Fibroblast of skin of back (primary cell): ENCODE measurements around the gene HS3ST4.

ENCODE experiments used
- DNase-seq: peaks from one replicate; pipeline ENCODE4 v3.0.0-alpha.2; 2013

Gene HS3ST4

DNA sequence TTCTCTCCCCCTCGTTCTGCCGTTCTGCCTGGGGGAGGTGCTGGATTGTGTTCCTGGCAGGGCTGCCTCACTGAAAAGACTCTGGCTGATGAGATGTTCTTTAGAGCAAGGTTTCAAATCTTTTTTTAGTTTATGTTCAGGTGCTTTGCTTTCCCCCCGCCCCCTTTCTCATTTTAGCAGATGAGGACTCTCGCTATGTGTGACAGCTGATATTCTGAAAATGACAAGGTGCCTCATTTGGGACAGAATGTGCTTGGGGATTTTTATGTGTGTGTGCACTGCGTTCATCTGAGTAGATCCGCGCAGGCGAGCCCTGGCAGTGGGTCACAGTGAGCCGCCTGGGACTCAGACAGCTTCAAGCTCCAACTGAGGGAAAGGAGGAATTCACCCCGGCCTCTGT lies 205.9 kb downstream of the HS3ST4 start:
- DNase-seq = no peak

DNA sequence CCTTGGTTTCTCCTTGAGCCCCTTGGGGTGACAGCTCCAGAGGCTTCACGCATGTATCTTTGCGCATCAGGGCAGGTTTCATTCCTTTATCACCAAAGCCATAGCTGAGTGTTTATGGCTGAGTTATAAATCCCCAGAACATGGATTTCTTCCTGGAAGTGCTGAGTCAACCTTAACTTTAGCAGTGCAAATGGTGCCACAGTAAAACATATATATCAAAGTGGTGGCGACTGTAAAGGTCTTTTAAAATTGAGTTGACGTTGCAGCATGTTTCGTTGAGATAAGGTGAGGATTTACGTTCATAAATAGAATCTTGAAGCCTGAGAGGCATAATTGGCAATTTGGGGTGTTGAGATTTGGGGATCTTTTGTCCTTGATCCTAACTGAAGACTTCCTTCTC lies 214.1 kb downstream of the HS3ST4 start:
- DNase-seq = no peak

DNA sequence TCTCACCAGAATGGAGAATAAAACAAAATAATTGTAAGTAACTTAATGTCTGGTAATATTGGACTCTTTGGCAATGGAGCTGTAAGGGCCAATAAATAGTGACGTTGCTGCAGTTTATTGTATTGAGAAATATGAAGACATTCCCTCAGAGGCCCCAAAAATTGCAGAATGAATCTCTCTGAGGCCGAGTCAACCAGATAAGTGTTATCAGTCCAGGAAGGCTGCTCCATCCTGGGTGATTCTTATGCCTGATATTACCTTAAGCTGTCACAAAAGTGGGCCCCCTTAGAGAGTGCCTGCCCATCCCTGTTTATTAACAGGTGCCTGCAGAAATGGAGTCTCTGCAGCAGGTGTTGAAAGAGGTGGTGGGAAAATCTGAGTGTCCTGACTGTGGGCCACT lies 219.2 kb downstream of the HS3ST4 start:
- DNase-seq = no peak

DNA sequence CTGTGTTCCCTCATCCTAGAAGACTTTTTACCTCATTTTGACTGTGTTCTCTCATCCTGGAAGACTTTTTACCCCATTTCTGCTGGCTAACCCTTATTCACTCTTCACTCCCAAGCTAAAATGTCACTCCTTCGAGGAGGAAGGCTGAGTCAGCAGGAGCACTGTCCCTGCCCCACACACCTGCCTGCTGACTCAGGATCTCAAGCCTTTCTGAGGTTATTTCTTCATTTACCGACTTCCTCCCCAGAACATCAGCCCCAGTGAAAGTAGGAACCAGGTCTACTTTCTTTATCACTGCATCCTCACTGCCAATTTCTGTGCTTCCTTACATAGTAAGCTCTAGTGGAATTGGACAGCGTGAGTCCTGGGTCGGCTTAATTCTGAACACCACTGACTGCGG lies 220.6 kb downstream of the HS3ST4 start:
- no peak for DNase-seq

DNA sequence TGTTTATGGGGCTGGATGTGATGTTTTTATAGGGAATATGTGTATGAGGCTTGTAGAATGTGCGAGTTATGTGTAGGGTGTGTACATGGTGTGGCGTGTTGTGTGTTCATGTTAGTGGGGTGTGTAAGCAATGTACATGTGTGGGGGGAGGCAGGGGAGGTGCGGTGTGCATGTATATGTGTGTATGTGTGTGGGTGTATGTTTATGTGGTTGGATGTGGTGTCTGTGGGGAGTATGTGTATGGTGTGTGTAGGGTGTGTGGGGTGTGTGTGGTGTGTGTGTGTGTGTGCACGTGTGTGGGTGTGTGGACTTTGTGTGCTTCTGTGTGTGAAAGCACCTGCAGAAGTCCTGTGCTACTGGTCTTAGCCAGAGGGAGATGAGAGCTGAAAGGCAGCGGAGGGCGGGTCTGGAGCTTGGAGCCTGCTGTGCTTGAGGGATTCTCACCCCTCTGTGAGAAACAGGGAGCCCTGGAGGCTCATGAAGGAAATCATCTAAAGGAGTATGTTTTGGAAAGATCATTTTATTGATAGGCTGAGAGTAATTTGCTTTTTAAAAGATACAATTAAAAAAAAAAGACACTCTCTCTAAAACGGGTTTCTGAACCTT lies 222.7 kb downstream of the HS3ST4 start:
- DNase-seq = no peak

DNA sequence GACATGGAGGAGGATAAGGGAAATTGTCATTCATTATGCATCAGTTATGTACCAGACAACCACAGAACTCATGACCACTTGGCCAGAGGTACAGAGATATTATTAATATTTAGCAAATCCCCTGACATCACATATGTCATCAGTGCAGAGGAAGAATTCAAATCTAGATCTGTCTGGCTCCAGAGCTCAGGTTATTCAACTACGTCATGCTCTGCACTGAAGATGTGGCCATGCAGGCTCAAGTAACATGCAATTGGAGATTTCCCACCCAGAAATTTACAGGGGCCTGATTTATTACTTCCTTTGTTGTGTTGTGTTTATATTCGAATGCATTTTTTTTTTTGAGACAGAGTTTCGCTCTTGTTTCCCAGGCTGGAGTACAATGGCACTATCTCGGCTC lies 224.3 kb downstream of the HS3ST4 start:
- no peak for DNase-seq

DNA sequence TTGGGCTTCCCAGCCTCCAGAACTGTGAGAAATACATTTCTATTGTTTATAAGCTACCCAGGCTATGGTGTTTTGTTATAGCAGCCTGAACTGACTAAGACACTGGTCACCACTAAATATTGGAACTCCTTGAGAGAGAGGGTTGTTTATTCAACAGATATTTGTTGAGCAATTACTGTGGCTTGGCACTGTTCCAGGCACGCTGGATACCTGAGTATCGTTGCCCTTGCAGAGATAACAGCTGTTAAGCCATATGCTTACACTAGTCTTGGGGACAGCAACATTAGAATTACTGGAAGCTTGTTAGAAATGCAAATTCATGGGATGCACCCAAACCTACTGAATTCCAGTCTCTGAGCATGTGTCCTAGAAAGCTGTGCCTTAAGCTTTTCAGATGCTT lies 230.7 kb downstream of the HS3ST4 start:
- DNase-seq = no peak

DNA sequence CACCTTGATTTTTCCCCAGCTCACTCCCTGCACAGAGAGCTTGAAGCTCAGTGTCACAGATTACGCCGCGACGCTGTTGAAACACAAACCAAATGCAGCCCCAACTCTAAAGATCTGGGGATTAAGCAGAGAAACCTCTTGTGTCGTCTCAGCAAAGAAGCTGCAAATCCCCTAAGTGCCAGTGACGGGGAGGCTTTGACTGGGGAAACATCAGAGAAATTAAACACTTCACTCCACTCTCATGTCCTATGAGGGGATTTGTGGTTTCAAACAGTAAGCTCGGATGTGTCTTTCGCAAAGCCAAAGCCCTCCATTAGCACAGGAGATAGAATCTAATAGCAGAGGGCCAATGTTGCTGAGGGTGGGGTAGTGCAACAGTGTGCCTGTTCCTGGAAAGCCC lies 233.7 kb downstream of the HS3ST4 start:
- no peak for DNase-seq

DNA sequence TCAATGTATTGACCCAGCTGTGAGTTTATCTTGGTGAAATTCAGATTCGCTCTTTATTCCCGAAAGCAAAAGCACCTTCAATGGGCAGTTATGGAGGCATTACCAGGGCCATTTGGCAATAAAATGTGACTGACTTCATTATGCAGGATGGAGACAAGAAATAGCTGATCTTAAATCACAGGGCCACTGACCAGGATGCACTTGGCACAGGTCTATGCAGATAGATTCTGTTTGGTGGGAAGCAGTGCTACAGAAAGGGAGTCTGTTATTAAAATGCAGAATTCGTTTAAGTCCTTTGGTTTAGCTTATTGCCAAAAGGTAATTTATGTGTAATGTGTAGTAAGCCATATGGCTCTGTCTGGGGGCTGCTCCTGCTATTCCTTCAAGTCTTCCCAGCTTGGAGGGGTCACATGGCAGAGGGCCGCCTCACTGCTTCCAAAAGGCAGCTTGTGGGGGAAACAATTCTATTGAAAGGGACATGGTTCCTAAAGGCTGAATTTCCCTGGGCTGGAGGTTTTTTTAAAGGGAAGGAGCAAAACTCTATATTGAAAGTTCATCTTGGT lies 239.8 kb downstream of the HS3ST4 start:
- DNase-seq = no peak

DNA sequence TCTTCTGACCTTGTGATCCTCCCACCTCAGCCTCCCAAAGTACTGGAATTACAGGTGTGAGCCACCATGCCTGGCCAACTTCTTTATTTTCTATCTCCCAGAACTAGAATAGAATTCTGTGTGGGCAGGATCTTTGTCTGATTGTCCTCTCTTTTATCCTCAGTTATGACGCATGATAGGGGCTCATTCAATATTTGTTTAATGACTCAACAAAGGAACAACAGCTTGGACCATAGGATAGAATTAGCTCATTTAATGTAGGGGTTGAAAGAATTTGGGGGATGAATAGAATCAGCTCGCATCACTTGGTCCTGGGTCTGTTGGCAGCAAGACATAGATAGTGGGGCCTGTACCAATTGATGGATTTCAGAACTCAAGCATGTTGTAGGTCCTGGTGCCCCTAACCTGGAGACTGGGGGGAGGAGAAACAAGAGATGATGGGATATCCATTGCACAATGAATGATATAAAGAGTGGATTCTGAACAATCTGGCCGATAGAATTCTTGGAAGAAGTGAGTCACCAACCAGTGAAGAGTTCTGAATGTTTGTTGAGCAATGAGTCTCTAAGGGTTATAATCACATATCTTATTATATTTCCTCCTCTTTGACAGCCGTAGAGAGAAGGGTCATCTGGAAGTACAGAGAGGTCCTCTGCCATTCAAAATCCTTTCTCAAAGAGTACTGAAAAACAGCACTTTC lies 250.2 kb downstream of the HS3ST4 start:
- DNase-seq = no peak

DNA sequence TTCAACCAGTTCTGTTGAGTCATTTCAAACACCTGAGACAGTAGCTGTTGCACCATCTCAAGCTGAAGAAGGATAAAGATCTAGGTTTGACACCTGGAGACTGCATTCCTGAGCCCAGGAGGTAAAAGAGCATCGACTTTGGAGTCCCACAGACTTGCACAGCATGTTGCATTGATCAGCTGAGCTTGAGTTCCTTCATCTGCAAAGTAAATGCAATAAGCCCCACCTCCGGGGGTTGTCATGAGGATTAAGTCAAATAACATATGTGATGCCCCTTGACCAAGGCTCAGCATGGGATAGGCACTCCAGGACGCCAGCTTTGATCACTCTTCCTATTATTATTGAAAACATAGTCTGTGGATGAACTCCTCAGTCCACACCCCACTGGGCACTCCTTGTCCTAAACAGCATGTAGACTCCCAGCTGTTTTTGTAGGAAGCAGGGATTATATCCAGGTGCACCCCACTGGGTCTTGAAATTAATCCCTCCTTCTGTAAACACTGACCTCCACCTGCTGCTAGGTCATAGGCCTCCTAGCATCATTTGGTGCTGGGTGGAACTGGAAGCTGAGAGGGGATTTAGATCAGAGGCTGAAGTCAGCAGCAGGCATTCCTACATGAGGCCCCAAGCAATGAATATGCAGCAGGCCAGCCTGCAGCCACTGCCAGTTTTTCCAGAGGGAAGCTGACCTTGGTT lies 259.0 kb downstream of the HS3ST4 start:
- no peak for DNase-seq

DNA sequence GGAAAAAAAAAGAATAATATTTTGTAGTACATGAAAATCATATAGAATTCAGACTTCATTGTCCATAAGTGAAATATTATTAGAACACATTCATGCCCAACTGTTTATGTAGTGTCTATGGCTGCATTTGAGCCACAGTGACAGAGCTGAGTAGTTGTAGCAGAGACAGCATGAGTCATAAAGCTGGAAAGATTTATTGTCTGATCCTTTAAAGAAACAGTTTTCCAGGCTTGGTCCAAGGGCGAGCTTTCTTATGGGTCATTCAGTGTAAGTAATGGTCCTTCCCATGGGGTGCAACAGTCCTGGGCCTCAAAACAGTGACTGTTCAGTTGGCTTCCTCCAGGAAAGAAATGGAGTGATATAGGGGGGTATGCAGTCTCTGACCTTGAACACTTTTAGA lies 260.2 kb downstream of the HS3ST4 start:
- no peak for DNase-seq

DNA sequence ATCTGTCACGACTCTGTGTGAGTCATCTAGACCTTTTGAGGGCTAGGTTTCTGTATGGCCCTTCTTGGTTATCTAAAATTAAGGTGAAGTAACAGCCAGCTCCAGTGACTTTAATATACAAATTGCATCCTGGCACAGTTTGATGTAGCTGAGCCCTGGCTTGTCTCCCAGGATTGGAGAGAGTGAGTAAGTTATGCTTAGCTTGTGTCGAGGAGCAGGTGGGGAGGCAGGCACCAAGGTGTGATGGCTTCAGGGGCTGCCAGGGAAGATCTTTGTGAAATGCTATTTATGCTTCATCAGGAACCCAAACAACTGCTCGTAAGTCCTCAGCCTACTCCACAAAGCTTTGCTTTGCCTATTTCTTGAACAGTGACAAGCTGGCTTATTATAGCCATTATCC lies 261.2 kb downstream of the HS3ST4 start:
- DNase-seq = no peak

DNA sequence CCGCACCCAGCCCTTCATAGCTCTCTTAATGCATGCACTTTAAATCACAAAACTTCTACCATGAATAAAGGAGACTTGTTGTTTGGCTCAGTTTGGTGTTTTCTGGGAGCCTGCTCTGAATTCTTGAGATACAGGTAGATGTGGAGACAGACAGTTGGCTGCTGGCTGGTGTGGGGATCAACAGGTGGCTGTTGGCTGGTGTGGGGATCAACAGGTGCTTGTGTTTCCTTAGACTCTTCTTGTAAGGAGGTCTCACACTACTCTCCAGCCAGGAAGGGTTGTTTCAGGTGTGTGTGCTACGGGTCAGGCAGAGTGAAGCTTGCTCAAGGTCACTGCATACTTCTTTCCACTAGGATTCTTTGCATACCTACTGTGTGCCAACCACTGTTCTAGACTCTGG lies 265.9 kb downstream of the HS3ST4 start:
- DNase-seq = no peak

DNA sequence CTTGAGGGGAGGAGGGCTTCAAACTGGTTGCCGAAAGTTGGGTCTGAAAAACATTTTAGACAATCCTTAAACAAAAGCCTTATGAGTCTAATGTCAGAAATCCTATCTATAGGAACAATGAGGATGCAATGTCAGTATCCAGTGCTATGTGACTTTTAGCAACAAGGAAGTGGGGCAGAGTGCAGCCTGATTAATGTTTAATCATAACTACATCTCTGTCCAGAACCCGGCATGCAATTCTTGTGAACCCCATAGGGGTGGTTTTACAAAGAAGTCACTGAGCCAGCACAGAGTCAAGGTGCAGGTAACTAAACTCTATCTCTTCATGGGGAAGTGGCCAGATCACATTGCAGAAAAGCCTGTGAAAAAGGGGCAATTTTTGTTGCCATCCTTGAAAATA lies 267.5 kb downstream of the HS3ST4 start:
- DNase-seq = no peak

DNA sequence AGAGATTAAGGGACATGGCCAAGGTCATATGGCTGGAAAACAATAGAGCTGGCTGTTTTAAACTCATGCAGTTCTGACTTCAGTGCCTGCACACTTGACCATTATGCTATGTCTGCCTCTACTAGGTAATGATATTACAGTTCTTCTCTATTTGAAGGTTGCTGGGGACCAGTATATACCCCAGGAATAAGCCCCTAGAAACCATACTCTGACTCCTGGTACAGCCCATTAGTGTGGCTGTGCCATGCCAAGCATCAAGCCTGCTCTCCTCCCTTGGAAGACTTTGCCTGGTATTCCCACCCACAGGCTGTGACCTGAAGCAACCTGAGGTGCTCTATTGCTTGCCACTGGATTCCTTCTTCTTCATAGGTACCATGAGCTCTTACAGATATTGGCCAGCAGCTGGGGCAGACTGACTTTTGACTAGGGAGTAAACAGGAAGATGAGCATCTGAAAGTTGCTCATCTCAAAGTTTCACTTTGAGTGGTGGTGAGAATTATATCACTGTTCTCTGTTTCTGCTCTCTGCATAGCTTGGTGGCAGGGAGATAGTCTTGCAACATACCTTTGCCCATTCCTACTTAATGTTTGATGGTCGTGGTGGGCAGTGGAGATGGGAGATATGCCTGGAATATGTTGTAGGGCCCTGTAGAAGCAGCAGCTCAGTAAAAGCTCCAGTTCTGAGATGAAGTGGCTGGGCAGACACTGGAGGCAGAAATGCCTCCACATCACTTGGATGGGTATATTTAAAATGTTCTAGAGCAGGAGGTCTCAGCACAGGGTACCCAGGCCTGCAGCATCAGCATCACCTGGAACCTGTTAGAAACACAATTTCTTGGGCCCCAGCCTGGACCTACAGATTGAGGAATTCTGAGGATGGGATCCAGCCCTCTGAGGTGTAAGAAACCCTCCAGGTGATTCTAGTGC lies 274.7 kb downstream of the HS3ST4 start:
- DNase-seq = no peak

DNA sequence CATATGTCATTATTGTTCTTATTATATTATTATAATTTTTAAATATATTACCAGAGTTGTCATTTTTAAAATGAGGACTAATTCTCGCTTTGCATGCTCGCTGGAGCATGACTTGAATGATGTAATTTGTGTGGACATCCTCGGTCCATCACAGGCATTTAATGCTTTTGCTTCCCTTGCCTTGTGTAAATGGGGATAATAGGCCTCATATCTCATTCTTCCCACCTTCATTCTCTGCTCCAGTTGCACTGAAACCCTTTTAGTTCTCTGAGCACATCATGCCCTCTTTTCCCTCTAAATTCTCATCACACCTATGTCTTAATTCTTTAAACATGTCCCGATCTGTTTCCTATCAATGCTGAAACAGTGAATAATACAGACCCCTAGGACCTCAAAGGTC lies 285.4 kb downstream of the HS3ST4 start:
- no peak for DNase-seq

DNA sequence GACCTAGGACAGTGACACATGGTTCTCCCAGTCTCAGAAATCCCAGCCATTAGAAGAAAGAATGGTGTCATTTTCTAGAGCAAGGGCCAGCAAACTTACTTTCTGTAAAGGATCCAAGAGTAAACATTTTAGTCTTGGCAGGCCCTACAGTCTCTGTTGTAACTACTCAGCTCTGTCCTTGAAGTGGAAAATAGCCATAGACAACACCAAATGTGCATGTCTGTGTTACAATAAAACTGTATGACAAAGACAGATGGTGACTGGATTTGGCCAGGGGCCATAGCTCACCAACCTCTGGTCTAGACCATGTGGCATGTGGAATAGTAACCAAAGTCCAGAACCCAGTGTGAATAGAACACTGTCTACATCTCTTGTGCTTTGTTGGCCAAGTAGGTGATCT lies 286.5 kb downstream of the HS3ST4 start:
- no peak for DNase-seq

DNA sequence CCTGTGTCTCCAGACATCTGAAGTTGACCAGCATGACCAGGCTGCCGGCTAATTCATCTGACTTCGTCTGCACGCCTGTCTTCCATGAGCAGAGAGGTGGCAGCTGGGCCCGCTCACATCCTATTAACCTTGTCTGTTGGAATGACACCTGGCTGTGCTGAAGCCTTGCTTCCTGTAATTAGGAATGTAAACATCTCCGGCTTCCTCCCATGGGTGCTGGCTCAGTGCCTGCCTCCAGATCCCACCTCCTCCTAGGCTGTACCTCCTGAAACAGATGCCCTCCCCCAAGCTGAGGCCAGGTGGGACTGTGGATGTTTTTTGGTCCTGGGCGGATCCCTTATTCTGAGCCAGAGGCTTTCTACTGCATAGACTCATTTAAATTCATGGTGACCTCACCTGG lies 296.3 kb downstream of the HS3ST4 start:
- DNase-seq = no peak

DNA sequence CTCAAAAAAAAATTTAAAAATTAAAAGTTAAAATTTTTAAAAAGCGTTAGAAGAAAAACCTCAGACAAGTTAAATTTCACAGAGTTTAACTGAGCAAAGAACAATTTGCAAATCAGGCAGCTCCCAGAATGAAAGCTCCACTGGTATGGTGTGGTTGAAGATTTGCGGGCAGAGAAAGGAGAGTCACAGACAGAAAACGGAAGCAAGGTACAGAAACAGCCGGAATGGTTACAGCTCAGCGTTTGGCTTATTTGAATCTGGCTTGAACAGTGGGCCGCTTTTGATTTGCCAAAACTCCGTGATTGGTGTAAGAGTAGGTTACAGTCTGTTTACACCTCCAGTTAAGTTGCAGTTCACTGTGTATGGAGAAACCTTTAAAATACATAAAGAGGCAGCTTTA lies 297.1 kb downstream of the HS3ST4 start:
- DNase-seq = no peak

DNA sequence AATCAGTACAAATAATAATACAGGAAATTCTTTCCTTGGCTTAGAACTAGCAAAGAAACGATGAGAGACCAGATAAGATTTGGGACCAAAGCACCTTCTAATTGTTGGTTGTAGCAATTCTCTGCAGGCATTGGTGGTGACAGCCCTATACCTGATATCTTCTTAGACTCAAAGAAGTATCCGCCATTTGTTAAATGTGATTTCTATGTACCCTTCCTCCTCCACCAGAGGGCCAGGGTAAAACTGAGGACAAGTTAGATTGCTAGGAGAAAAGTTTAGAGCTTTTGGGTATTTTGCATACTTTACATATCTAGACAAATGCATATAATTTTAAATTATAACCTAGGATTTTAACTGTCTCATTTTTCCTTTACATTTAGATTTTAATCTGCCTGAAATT lies 304.3 kb downstream of the HS3ST4 start:
- DNase-seq = no peak

DNA sequence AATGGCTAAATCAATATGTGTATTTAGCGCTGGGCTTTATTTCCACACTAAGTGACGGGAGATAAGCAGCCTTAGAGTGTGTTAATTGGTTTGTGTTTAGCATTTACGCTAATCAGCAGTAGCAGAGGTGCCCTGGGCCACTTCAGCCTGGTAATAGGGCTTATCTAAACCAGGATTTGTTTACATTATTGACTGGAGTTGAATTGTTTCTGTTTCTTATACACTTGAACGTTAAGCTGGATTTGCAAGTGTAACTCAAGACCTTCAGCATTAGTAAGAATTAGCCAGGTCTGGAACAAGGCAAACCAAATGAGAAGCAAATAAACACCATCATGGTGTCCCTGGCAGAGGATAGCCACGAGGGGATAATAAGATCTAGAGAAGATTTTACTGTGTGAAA lies 313.6 kb downstream of the HS3ST4 start:
- DNase-seq = no peak

DNA sequence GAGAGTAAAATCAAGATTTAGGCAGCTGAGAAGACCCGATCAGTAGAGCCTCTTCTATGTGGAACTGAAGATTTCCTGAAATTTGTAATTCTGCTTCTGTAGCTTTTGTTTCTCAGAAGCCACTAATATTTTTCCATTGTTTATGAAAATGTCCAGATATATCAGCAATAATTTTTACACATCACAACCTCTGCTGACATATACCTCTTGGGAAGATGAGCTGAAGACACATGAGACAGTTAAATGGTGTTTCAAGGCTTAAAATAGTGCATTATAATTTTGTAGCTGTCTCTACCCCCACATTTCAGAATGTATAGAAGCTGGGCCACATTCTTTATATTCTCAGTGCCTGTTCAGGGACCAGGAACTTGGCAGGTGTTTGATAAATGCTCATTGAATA lies 320.6 kb downstream of the HS3ST4 start:
- no peak for DNase-seq
